ENCODE measurements around the gene GPR3.

- TF ChIP-seq CTCF (IDR thresholded peaks at IDR 0.05): no peak
- no peak for TF ChIP-seq POLR2A (IDR thresholded peaks at IDR 0.05)
These were observed 46.1 kb upstream of the GPR3 start for GRCh38 chr1:27346357-27346756.

Data from Peyer's patch (tissue), 4 donors.